Measurements from ENCODE around the gene ZDHHC24. TPM values are rescaled to one million over a fixed set of nuclear protein-coding genes. Genes with fewer than 3 reads are reported as not detected.
"Not testable (repeated sequence)": the region's sequence is repeated elsewhere in the genome, so short reads cannot be mapped to it uniquely, and the experiment has no call there.

ZDHHC24 gene
- total RNA-seq, 1 experiment from 2014 or later: 12.4 TPM

DNA sequence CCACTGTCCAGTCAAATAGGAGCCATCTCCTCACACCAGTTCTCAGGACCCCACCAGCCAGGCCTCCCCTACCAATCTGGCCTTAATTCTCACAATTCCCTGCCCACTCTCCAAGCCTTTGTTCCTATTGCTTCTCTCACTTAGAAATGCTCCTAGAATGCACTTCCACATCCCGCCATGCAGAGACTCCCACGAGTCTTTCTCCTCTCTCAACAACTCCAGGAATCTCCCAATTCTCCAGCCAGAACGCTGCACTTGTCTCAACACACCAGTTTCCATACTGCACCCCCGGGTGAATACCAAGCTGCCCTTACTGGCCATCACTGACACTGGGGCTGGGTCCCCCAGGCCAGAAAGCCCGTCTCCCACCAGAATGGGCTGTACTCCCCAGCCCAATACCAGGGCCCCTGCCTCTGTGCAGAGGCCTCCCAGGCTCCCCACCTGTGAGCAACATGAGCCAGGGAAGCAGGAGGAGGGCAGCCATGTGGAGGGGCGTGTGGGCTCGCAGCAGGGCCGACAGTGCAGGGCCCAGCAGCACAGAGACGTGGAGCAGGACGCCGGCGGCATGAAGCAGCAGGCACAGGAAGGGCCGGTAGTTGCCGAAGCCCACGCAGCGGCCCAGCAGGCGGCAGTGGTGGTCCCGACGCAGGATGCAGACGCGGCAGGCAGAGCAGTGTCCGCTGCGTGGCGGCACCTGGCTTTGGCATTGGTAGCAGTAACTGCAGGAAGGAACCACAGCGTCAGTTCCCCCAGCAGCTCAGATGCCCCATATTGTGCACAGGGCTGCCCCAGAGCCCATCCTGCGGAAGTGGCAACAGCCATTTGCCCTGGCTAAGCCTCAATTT lies 2.4 kb downstream of the ZDHHC24 start:
- no peak for DNase-seq (ENCODE audit: unreplicated experiment)
- intact Hi-C loops (cut with micrococcal nuclease): no loop called here
- no peak overlapping the region for H3K27ac Mint-ChIP-seq (ENCODE audit: low read depth, unreplicated experiment)
- TF ChIP-seq CTCF (IDR thresholded peaks at IDR 0.05; ENCODE audit: unreplicated experiment): no peak
- BruUV-seq (replicated peaks): no TSS peak
- H3K9me3 Mint-ChIP-seq (ENCODE audit: unreplicated experiment): no peaks in the 10 kb centered on the region
- POLR2A ChIA-PET: interaction anchor here (0.9 to 1.3 kb wide), 2 partner anchors 25 to 33 kb away, joined by 3 to 4 read pairs; partner anchors contain the start of genes BBS1 and CTSF
- peaks cover 5% of the 10 kb centered on the region for H3K27me3 Mint-ChIP-seq (ENCODE audit: insufficient read depth, unreplicated experiment)
- H3K36me3 Mint-ChIP-seq (ENCODE audit: insufficient read depth, unreplicated experiment): peaks cover 31% of the 10 kb centered on the region
- no peak overlapping the region for H3K4me3 Mint-ChIP-seq (ENCODE audit: unreplicated experiment)
- CTCF ChIA-PET: interaction anchor here (0.6 kb wide), 2 partner anchors 16 to 309 kb away, joined by 3 to 4 read pairs; no protein-coding TSS in a partner anchor
- peaks cover 38% of the 10 kb centered on the region for H3K4me1 Mint-ChIP-seq (ENCODE audit: insufficient read depth, unreplicated experiment)

GRCh38 chr11:66542362-66542761 lies 3.5 kb downstream of the ZDHHC24 start:
- H3K36me3 Mint-ChIP-seq (ENCODE audit: insufficient read depth, unreplicated experiment): peaks cover 34% of the 10 kb centered on the region
- no peaks in the 10 kb centered on the region for H3K27me3 Mint-ChIP-seq (ENCODE audit: insufficient read depth, unreplicated experiment)
- H3K9me3 Mint-ChIP-seq (ENCODE audit: unreplicated experiment): no peaks in the 10 kb centered on the region
- DNase-seq (ENCODE audit: unreplicated experiment): peak; percentile 27
- BruUV-seq (replicated peaks): no TSS peak
- intact Hi-C loops (cut with micrococcal nuclease): no loop called here
- H3K4me3 Mint-ChIP-seq (ENCODE audit: unreplicated experiment): no peak overlapping the region
- POLR2A ChIA-PET: interaction anchor here (1.2 to 1.3 kb wide), 2 partner anchors 26 to 104 kb away, joined by 3 to 4 read pairs; partner anchors contain the start of genes CTSF and MRPL11
- H3K27ac Mint-ChIP-seq (ENCODE audit: low read depth, unreplicated experiment): peak overlapping the region; percentile 40
- peaks cover 36% of the 10 kb centered on the region for H3K4me1 Mint-ChIP-seq (ENCODE audit: insufficient read depth, unreplicated experiment)
- TF ChIP-seq CTCF (IDR thresholded peaks at IDR 0.05; ENCODE audit: unreplicated experiment): no peak
- CTCF ChIA-PET: interaction anchor here (0.6 to 1.1 kb wide), 4 partner anchors 17 to 310 kb away, joined by 3 to 6 read pairs (median 3); no protein-coding TSS in a partner anchor

GRCh38 chr11:66541892-66542291 lies 4.0 kb downstream of the ZDHHC24 start:
- ChIA-PET POLR2A (interaction anchor here (0.7 to 1.3 kb wide), 3 partner anchors 27 to 169 kb away, joined by 3 to 4 read pairs (median 3); partner anchors contain the start of genes CTSF and MRPL11), CTCF (interaction anchor here (1.1 kb wide), 1 partner anchor 50 kb away, joined by 3 read pairs; no protein-coding TSS in a partner anchor)
- H3K9me3 Mint-ChIP-seq (ENCODE audit: unreplicated experiment): no peaks in the 10 kb centered on the region
- BruUV-seq (replicated peaks): no TSS peak
- intact Hi-C loops (cut with micrococcal nuclease): no loop called here
- H3K36me3 Mint-ChIP-seq (ENCODE audit: insufficient read depth, unreplicated experiment): peaks cover 34% of the 10 kb centered on the region
- H3K4me1 Mint-ChIP-seq (ENCODE audit: insufficient read depth, unreplicated experiment): peaks cover 36% of the 10 kb centered on the region
- no peak for DNase-seq (ENCODE audit: unreplicated experiment)
- peak overlapping the region; percentile 40 for H3K27ac Mint-ChIP-seq (ENCODE audit: low read depth, unreplicated experiment)
- no peak overlapping the region for H3K4me3 Mint-ChIP-seq (ENCODE audit: unreplicated experiment)
- TF ChIP-seq CTCF (IDR thresholded peaks at IDR 0.05; ENCODE audit: unreplicated experiment): no peak
- H3K27me3 Mint-ChIP-seq (ENCODE audit: insufficient read depth, unreplicated experiment): no peaks in the 10 kb centered on the region

DNA sequence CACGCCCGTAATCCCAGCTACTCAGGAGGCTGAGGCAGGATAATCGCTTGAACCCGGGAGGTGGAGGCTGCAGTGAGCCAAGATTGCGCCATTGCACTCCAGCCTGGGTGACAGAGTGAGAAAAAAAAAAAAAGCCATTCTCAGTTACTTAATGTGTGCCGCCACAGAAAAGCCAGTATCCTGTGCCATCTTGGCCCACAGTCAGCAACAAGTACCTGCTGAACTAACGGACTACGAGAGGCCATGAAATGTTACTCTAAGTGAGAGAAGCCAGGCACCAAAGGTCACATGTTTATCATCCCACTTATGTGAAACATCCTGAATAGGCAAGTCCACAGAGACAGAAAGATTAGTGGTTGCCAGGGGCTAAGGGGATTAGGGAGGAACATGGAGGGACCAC lies 5.2 kb downstream of the ZDHHC24 start:
- Mint-ChIP-seq H3K4me1 (ENCODE audit: insufficient read depth, unreplicated experiment) (peaks cover 36% of the 10 kb centered on the region), H3K36me3 (ENCODE audit: insufficient read depth, unreplicated experiment) (peaks cover 42% of the 10 kb centered on the region)
- H3K27ac Mint-ChIP-seq (ENCODE audit: low read depth, unreplicated experiment); H3K9me3 Mint-ChIP-seq (ENCODE audit: unreplicated experiment); BruUV-seq (replicated peaks); POLR2A ChIA-PET; intact Hi-C loops (cut with micrococcal nuclease); H3K27me3 Mint-ChIP-seq (ENCODE audit: insufficient read depth, unreplicated experiment); CTCF ChIA-PET; H3K4me3 Mint-ChIP-seq (ENCODE audit: unreplicated experiment); DNase-seq (ENCODE audit: unreplicated experiment): not testable (repeated sequence)

Measured in MCF 10A (cell line).